MV-4-11 (cell line): ENCODE measurements around the gene USP5.

Experiments
- DNase-seq: peaks from one replicate; lab custom pipeline; 2025; lab: John Stamatoyannopoulos, UW

USP5 gene

GRCh38 chr12:6825398-6826124, 26.4 kb upstream of the USP5 start:
- DNase-seq: peak; percentile 72

DNA sequence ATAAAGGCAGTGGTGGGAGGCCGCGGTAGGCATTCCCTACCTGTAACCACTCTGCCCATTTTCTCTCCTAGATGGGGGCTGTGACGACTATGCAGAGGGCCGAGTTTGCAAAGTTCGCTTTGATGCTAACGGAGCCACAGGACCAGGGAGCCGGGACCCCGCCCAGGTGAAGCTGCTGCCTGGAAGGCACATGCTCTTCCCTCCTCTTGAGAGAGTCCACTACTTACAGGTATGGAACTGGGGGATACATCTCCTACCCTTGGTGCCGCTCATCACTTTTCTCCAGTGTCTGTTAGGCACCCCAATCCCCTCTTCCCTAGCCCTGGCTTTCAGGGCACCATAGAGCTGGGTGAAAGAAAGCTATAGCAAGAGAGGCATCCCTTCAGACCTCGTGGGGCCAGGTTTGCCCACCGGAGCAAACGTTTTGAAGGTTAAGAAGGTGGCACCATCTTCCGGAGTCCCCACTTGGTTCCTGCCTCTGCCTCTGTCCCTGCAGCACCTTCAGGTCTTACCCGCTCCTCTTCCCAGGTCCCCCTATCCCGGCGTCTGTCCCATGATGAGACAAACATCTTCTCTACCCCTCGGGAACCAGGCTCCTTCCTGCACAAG, 25.7 kb upstream of the USP5 start:
- DNase-seq: no peak

GRCh38 chr12:6826734-6827436, 25.1 kb upstream of the USP5 start:
- no peak for DNase-seq

GRCh38 chr12:6827437-6827911, 24.5 kb upstream of the USP5 start:
- no peak for DNase-seq

GRCh38 chr12:6827982-6828780, 23.8 kb upstream of the USP5 start, which contains the start of gene P3H3:
TSS of gene P3H3 (plus strand) at chr12:6828407. CDS start at chr12:6828441, 34 bp downstream.
- no peak for DNase-seq

DNA sequence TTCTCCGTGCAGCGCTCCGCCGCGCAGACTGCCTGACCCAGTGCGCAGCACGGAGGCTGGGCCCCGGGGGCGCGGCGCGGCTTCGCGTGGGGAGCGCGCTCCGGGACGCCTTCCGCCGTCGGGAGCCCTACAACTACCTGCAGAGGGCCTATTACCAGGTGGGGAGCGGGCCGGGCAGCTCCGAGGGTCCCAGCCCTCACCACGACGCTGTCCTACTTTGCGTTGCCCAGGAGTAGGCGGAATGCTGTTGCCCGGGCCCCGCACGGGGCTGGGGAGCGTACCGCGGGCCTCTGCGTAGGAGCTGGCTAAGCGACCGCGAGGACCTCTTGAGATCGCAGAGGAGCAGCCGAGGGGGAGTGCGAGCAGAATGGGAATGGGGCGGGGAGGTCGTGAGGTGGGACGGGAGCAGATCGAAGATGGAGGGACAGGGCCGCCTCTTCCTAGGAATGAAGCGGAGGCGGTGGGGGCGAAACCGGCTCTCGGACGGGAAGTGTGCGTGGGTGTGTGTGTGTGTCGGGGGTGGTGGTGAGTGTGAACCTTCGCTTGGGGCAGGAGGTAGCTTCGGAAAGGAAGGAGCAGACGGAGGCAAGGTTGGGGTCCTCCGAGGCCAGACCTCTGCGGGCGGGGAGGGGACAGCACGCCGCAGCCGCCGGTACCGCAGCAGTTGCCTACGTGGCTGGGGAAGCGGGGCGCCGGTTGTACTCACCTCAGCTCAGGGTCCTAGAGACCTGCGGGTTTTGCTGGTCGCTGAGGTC, 23.0 kb upstream of the USP5 start:
- DNase-seq: no peak

DNA sequence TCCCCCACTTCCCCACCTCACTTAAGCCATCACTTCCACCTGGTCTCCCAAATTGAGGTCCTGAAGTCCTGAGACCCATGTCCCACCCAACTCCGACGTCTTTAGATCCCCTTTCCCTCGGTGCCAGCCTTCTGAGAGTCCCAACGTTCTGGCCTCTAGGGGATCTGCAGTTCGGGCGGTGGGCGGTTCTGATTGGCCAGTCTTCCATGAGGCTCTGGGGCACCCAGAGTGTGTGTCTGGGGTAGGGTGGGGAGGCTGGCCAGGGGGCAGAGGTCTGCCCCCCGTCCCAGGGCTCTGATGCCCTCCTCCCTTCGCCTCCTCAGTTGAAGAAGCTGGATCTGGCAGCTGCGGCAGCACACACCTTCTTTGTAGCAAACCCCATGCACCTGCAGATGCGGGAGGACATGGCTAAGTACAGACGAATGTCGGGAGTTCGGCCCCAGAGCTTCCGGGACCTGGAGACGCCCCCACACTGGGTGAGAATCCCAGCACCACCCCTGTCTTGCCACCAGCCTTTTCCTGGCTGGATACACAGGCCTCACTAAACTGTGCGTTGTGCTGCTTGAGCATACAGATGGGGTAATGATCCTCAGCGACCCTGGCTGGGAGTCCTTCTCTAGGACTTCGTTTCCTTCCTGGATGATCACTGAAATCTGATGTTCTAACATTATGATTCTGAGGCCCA, 22.3 kb upstream of the USP5 start:
- DNase-seq: no peak

DNA sequence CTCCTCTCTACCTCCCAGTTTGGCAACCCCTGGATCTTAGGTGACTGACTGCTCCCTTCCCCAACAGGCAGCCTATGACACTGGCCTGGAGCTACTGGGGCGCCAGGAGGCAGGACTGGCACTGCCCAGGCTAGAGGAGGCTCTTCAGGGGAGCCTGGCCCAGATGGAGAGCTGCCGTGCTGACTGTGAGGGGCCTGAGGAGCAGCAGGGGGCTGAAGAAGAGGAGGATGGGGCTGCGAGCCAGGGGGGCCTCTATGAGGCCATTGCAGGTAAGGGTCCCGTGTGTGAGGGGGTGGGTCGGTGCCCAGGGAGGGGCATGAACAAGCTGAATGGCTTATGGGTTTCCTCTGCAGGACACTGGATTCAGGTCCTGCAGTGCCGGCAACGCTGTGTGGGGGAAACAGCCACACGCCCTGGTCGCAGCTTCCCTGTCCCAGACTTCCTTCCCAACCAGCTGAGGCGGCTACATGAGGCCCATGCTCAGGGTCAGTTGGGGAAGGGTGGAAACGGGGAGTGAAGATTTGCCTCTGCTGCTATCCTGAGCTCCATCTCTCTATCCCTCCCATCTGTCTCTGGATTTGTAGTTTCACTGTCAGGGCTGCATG, 21.6 kb upstream of the USP5 start:
- no peak for DNase-seq

- DNase-seq: no peak
These were observed 21.0 kb upstream of the USP5 start for GRCh38 chr12:6830999-6831398.

- no peak for DNase-seq
These were observed 20.4 kb upstream of the USP5 start for GRCh38 chr12:6831450-6831995.

- DNase-seq: no peak
These were observed 19.8 kb upstream of the USP5 start for GRCh38 chr12:6832125-6832524.

- DNase-seq: no peak
These were observed 18.6 kb upstream of the USP5 start for GRCh38 chr12:6833189-6833890.

DNA sequence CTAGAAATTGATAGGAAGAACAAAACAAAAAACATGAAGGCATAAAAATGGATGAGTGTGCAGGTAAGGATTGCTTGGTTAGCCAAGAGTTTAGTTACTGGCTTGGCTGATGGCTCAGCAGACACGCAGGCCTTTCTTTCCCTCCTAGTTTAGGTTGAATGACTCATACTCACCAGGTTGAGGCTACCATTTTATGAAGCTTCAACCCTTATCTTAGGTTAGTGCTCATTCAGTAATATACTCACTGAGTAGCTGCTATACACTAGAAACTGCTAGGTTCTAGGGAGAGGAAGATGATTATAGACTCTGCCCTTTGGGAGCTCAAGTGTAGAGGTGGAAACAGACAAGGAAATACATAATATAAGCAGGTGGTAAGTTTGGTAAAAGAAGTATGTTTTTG, 17.7 kb upstream of the USP5 start:
- no peak for DNase-seq

DNA sequence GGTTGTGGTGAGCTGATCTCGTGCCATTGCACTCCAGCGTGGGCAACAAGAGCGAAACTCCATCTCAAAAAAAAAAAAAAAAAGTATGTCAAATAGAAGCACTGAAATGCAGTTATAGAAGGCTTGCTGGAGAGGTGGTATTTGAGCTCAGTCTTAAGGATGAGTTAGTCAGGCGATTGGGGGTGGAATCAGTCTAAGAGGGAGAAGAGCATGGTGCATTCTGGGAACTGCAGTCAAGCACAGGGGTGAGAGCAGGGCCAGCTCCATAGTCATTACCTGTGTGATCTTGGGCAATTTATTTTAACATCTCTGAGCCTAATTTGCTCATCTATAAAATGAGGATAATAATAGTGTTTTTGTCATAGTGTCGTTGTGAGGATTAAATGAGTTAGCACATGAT, 17.1 kb upstream of the USP5 start:
- no peak for DNase-seq

- DNase-seq: no peak
These were observed 15.1 kb upstream of the USP5 start for GRCh38 chr12:6836851-6837250.

GRCh38 chr12:6837370-6838060, 14.4 kb upstream of the USP5 start:
- no peak for DNase-seq

- DNase-seq: no peak
These were observed 13.1 kb upstream of the USP5 start for GRCh38 chr12:6838854-6839253.

DNA sequence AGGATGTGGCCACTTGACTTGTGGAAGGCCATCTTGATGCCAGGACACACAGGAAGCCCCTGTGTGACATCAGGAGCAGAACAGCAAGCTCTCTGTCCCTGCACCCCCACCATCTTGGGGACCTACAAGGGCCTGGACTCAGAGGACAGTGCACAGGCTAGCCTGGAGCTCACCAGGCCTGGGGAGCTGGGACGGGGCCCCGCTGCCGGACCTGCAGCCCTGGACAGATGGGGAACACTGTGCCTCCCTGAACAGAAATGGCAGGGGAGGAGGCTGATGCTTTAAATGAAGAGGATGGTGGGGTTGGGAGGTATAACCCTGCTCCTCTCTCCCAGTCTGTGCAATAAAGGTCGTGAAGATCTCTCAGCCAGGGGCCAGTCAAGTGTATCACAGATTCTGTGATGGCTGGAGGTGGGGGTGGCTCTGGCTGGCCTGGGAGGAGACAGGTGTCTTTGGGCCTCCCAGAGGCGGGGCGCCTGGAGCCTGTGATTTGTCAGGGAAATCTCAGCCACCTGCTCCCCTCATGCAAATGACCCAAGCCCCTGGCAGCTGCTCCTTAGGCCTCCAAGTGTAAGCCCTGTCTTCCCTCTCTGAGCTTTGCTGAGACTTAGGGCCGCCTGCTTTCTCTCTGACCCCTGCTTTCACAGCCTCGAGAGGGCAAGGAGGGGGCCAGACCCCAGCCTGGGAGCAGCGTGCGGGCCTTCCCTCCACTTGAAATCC, 12.3 kb upstream of the USP5 start:
- DNase-seq: no peak
